Measurements from ENCODE around the gene KRT78. TPM values are rescaled to one million over a fixed set of nuclear protein-coding genes. Genes with fewer than 3 reads are reported as not detected.

The KRT78 gene
- total and polyA plus RNA-seq, 8 donors: 0.73 to 98.0 (median 0.76) TPM; not detected in 5

GRCh38 chr12:52832985-52833905, 15.5 kb downstream of the KRT78 start:
- Histone ChIP-seq H3K36me3 (no peaks in the 10 kb centered on the region), H3K4me1 (no peaks in the 10 kb centered on the region), H3K27ac (no peak overlapping the region), H3K9me3 (no peaks in the 10 kb centered on the region), H3K27me3 (peaks cover 0 to 44% (median 4%) of the 10 kb centered on the region in 3 donors), H3K4me3 (no peak overlapping the region)
- no peak for TF ChIP-seq POLR2A (IDR thresholded peaks at IDR 0.05)
- no peak for TF ChIP-seq EP300 (IDR thresholded peaks at IDR 0.05)
- no peak for TF ChIP-seq POLR2AphosphoS5 (IDR thresholded peaks at IDR 0.05)
- TF ChIP-seq, protein P1, sequence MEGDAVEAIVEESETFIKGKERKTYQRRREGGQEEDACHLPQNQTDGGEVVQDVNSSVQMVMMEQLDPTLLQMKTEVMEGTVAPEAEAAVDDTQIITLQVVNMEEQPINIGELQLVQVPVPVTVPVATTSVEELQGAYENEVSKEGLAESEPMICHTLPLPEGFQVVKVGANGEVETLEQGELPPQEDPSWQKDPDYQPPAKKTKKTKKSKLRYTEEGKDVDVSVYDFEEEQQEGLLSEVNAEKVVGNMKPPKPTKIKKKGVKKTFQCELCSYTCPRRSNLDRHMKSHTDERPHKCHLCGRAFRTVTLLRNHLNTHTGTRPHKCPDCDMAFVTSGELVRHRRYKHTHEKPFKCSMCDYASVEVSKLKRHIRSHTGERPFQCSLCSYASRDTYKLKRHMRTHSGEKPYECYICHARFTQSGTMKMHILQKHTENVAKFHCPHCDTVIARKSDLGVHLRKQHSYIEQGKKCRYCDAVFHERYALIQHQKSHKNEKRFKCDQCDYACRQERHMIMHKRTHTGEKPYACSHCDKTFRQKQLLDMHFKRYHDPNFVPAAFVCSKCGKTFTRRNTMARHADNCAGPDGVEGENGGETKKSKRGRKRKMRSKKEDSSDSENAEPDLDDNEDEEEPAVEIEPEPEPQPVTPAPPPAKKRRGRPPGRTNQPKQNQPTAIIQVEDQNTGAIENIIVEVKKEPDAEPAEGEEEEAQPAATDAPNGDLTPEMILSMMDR (IDR thresholded peaks at IDR 0.05): no peak
- DNase-seq: no peak
- 87 to 95% (median 91%) methylated on average over 15 to 20 of the region's 20 CpGs for WGBS, 5 donors
- intact Hi-C loops (cut with DNase I; ENCODE audit: low total_unique reads): no loop called here

DNA sequence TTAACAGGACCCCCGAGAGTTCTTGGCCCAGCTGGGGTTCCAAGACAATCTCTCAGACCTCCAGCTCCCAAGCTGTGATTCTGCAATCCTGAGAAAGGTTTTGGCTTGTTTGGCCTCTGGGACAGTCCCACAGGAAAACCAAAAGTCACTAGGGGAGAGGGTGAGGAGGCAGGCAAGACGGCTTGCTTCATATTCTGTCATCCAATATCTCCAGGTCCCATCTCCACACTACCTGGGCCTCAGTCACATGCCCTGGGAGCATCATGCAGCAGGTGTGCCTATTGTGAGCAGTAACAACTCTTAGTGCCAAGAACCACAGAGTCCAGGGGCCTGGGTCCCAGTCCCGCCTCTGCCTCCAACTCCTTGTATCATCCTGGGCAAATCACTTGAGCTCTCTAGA, 16.3 kb downstream of the KRT78 start:
- Histone ChIP-seq H3K27me3 (peaks cover 0 to 36% (median 4%) of the 10 kb centered on the region in 3 donors), H3K4me3 (no peak overlapping the region), H3K9me3 (no peaks in the 10 kb centered on the region), H3K27ac (no peak overlapping the region), H3K36me3 (no peaks in the 10 kb centered on the region), H3K4me1 (no peaks in the 10 kb centered on the region)
- intact Hi-C loops (cut with DNase I; ENCODE audit: low total_unique reads): no loop called here
- no peak for DNase-seq
- 68 to 89% (median 79%) methylated on average over 3 of the region's 3 CpGs for WGBS, 5 donors
- no peak for TF ChIP-seq POLR2AphosphoS5 (IDR thresholded peaks at IDR 0.05)
- TF ChIP-seq EP300 (IDR thresholded peaks at IDR 0.05): no peak
- no peak for TF ChIP-seq POLR2A (IDR thresholded peaks at IDR 0.05)
- TF ChIP-seq, protein P1 (IDR thresholded peaks at IDR 0.05): no peak

- no peaks in the 10 kb centered on the region for H3K9me3 ChIP-seq
- TF ChIP-seq POLR2AphosphoS5 (IDR thresholded peaks at IDR 0.05) (no peak), POLR2A (IDR thresholded peaks at IDR 0.05) (no peak), EP300 (IDR thresholded peaks at IDR 0.05) (no peak)
- TF ChIP-seq, protein P1 (IDR thresholded peaks at IDR 0.05): no peak
- no peak for DNase-seq
- H3K27me3 ChIP-seq: peaks cover 0 to 31% (median 4%) of the 10 kb centered on the region in 3 donors
- H3K36me3 ChIP-seq: no peaks in the 10 kb centered on the region
- WGBS, 5 donors: 79 to 91% (median 80%) methylated on average over 6 to 7 of the region's 7 CpGs
- no peaks in the 10 kb centered on the region for H3K4me1 ChIP-seq
- H3K4me3 ChIP-seq: no peak overlapping the region
- H3K27ac ChIP-seq: no peak overlapping the region
- intact Hi-C loops (cut with DNase I; ENCODE audit: low total_unique reads): no loop called here
Observed at GRCh38 chr12:52831251-52831650, 17.5 kb downstream of the KRT78 start.

GRCh38 chr12:52829986-52830770, 18.6 kb downstream of the KRT78 start:
- intact Hi-C loops (cut with DNase I; ENCODE audit: low total_unique reads): no loop called here
- H3K27ac ChIP-seq: no peak overlapping the region
- H3K36me3 ChIP-seq: no peaks in the 10 kb centered on the region
- H3K4me1 ChIP-seq: no peaks in the 10 kb centered on the region
- no peaks in the 10 kb centered on the region for H3K9me3 ChIP-seq
- H3K4me3 ChIP-seq: no peak overlapping the region
- DNase-seq: no peak
- WGBS, 5 donors: 76 to 80% (median 80%) methylated on average over 8 of the region's 8 CpGs
- H3K27me3 ChIP-seq: peaks cover 0 to 24% (median 4%) of the 10 kb centered on the region in 3 donors
- TF ChIP-seq EP300 (IDR thresholded peaks at IDR 0.05) (no peak), POLR2A (IDR thresholded peaks at IDR 0.05) (no peak), POLR2AphosphoS5 (IDR thresholded peaks at IDR 0.05) (no peak)
- TF ChIP-seq, protein P1 (IDR thresholded peaks at IDR 0.05): no peak

Data from stomach (tissue), 9 donors.